ENCODE measurements around the gene ALDH3B1.

The ALDH3B1 gene

DNA sequence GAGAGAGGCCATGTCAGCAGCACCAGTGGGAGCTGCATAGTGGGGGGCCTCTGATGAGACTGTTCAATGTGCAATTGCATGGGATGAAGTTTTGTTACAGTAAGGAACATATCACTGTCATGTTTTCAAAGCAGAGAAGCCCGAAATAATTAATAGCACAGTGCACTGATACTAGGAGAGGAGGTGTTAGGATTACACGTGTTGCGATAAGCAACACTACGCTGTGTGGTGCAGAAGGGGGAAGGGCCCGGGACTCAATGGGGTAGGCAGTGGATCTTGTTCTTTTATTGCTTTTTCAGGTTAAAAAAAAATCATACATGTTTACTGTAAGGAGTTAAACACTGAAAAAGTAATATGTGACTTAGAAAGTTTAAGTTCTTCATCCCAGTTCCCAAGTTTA lies 57.9 kb downstream of the ALDH3B1 start:
- TF ChIP-seq ZNF8 (CRISPR knock-in tag; IDR thresholded peaks at IDR 0.05) (no peak), OSR1 (CRISPR knock-in tag; IDR thresholded peaks at IDR 0.05) (no peak), ESRRG (CRISPR knock-in tag; IDR thresholded peaks at IDR 0.05) (no peak), GLIS3 (CRISPR knock-in tag; IDR thresholded peaks at IDR 0.05) (no peak), TOX (CRISPR knock-in tag; IDR thresholded peaks at IDR 0.05; ENCODE audit: borderline replicate concordance) (no peak), SNAI2 (CRISPR knock-in tag; IDR thresholded peaks at IDR 0.05) (no peak), TCF4 (CRISPR knock-in tag; IDR thresholded peaks at IDR 0.05; ENCODE audit: borderline replicate concordance) (no peak), ARNTL (CRISPR knock-in tag; IDR thresholded peaks at IDR 0.05; ENCODE audit: borderline replicate concordance, low read depth) (no peak), PPARA (CRISPR knock-in tag; IDR thresholded peaks at IDR 0.05; ENCODE audit: borderline replicate concordance) (no peak), RARB (CRISPR knock-in tag; IDR thresholded peaks at IDR 0.05) (no peak), ZFP30 (CRISPR knock-in tag; IDR thresholded peaks at IDR 0.05) (no peak), ZC3H10 (CRISPR knock-in tag; IDR thresholded peaks at IDR 0.05) (no peak), ISL1 (CRISPR knock-in tag; IDR thresholded peaks at IDR 0.05) (no peak)
- TF ChIP-seq, protein P1, sequence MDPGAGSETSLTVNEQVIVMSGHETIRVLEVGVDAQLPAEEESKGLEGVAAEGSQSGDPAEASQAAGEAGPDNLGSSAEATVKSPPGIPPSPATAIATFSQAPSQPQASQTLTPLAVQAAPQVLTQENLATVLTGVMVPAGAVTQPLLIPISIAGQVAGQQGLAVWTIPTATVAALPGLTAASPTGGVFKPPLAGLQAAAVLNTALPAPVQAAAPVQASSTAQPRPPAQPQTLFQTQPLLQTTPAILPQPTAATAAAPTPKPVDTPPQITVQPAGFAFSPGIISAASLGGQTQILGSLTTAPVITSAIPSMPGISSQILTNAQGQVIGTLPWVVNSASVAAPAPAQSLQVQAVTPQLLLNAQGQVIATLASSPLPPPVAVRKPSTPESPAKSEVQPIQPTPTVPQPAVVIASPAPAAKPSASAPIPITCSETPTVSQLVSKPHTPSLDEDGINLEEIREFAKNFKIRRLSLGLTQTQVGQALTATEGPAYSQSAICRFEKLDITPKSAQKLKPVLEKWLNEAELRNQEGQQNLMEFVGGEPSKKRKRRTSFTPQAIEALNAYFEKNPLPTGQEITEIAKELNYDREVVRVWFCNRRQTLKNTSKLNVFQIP (CRISPR knock-in tag; IDR thresholded peaks at IDR 0.05; ENCODE audit: borderline replicate concordance, low read depth) = no peak
- TF ChIP-seq, protein P2, sequence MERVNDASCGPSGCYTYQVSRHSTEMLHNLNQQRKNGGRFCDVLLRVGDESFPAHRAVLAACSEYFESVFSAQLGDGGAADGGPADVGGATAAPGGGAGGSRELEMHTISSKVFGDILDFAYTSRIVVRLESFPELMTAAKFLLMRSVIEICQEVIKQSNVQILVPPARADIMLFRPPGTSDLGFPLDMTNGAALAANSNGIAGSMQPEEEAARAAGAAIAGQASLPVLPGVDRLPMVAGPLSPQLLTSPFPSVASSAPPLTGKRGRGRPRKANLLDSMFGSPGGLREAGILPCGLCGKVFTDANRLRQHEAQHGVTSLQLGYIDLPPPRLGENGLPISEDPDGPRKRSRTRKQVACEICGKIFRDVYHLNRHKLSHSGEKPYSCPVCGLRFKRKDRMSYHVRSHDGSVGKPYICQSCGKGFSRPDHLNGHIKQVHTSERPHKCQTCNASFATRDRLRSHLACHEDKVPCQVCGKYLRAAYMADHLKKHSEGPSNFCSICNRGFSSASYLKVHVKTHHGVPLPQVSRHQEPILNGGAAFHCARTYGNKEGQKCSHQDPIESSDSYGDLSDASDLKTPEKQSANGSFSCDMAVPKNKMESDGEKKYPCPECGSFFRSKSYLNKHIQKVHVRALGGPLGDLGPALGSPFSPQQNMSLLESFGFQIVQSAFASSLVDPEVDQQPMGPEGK (CRISPR knock-in tag; IDR thresholded peaks at IDR 0.05; ENCODE audit: borderline replicate concordance) = no peak
- TF ChIP-seq, protein P3, sequence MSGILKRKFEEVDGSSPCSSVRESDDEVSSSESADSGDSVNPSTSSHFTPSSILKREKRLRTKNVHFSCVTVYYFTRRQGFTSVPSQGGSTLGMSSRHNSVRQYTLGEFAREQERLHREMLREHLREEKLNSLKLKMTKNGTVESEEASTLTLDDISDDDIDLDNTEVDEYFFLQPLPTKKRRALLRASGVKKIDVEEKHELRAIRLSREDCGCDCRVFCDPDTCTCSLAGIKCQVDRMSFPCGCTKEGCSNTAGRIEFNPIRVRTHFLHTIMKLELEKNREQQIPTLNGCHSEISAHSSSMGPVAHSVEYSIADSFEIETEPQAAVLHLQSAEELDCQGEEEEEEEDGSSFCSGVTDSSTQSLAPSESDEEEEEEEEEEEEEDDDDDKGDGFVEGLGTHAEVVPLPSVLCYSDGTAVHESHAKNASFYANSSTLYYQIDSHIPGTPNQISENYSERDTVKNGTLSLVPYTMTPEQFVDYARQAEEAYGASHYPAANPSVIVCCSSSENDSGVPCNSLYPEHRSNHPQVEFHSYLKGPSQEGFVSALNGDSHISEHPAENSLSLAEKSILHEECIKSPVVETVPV (CRISPR knock-in tag; IDR thresholded peaks at IDR 0.05) = no peak
- TF ChIP-seq, protein P4, sequence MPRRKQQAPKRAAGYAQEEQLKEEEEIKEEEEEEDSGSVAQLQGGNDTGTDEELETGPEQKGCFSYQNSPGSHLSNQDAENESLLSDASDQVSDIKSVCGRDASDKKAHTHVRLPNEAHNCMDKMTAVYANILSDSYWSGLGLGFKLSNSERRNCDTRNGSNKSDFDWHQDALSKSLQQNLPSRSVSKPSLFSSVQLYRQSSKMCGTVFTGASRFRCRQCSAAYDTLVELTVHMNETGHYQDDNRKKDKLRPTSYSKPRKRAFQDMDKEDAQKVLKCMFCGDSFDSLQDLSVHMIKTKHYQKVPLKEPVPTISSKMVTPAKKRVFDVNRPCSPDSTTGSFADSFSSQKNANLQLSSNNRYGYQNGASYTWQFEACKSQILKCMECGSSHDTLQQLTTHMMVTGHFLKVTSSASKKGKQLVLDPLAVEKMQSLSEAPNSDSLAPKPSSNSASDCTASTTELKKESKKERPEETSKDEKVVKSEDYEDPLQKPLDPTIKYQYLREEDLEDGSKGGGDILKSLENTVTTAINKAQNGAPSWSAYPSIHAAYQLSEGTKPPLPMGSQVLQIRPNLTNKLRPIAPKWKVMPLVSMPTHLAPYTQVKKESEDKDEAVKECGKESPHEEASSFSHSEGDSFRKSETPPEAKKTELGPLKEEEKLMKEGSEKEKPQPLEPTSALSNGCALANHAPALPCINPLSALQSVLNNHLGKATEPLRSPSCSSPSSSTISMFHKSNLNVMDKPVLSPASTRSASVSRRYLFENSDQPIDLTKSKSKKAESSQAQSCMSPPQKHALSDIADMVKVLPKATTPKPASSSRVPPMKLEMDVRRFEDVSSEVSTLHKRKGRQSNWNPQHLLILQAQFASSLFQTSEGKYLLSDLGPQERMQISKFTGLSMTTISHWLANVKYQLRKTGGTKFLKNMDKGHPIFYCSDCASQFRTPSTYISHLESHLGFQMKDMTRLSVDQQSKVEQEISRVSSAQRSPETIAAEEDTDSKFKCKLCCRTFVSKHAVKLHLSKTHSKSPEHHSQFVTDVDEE (CRISPR knock-in tag; IDR thresholded peaks at IDR 0.05) = no peak
- ATAC-seq = no peak

DNA sequence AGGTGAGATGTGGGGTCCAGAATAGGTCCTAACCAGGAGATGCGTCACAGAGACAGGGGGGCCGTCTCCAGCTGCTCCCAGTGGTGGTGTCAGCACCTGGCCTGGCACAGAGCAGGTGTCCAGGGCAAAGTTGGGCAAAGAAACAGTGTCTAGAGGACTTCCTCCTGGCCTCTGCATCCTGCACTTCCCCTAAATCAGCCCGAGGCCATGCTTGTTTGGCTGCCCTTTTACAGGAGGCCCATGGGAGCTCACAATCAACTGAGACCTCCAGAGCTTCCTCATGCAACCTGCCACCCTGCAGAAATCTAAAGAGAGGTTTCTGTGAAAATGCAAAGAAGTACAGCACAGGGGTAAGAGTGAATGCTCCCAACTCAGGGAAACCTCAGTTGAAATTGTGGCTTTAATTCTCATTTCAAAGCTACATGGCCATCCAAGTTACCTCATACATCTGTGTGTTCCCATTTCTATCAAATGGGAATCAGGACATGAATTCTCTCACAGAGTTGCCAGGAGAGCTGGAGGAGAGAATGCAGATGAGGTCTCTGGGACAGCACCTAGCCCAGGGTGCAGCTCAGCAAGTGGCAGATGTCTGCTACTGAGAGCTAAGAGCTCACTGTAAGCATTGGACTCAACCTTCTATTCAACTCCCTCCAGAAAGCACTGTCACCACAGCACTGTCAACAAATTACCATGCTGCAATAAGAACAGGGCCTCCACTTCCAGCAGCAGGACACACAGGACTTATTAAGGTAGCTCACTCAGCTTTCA lies 61.3 kb downstream of the ALDH3B1 start:
- no peak for ATAC-seq
- TF ChIP-seq ESRRG (CRISPR knock-in tag; IDR thresholded peaks at IDR 0.05) (no peak), ZFP30 (CRISPR knock-in tag; IDR thresholded peaks at IDR 0.05) (no peak), ZFP3 (CRISPR knock-in tag; IDR thresholded peaks at IDR 0.05) (no peak), TOX (CRISPR knock-in tag; IDR thresholded peaks at IDR 0.05; ENCODE audit: borderline replicate concordance) (no peak), OSR1 (CRISPR knock-in tag; IDR thresholded peaks at IDR 0.05) (no peak), CSDC2 (CRISPR knock-in tag; IDR thresholded peaks at IDR 0.05) (no peak), ZNF8 (CRISPR knock-in tag; IDR thresholded peaks at IDR 0.05) (no peak), ARNTL (CRISPR knock-in tag; IDR thresholded peaks at IDR 0.05; ENCODE audit: borderline replicate concordance, low read depth) (no peak), ZC3H10 (CRISPR knock-in tag; IDR thresholded peaks at IDR 0.05) (no peak)
- TF ChIP-seq, protein P5, sequence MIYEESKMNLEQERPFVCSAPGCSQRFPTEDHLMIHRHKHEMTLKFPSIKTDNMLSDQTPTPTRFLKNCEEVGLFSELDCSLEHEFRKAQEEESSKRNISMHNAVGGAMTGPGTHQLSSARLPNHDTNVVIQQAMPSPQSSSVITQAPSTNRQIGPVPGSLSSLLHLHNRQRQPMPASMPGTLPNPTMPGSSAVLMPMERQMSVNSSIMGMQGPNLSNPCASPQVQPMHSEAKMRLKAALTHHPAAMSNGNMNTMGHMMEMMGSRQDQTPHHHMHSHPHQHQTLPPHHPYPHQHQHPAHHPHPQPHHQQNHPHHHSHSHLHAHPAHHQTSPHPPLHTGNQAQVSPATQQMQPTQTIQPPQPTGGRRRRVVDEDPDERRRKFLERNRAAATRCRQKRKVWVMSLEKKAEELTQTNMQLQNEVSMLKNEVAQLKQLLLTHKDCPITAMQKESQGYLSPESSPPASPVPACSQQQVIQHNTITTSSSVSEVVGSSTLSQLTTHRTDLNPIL (CRISPR knock-in tag; IDR thresholded peaks at IDR 0.05; ENCODE audit: low read depth) = no peak
- TF ChIP-seq, protein P2 (CRISPR knock-in tag; IDR thresholded peaks at IDR 0.05; ENCODE audit: borderline replicate concordance) = no peak
- TF ChIP-seq, protein P4 (CRISPR knock-in tag; IDR thresholded peaks at IDR 0.05) = no peak
- TF ChIP-seq, protein P3 (CRISPR knock-in tag; IDR thresholded peaks at IDR 0.05) = no peak
